ENCODE results near the gene COL12A1.

GRCh38 chr6:75166773-75167172 lies 39.1 kb downstream of the COL12A1 start:
- no peak for TF ChIP-seq CTCF (conservative IDR thresholded peaks at IDR 0.05; ENCODE audit: low read length)
- no peak for TF ChIP-seq EZH2phosphoT487 (IDR thresholded peaks at IDR 0.05; ENCODE audit: borderline replicate concordance, low read depth, low read length)
